ENCODE results near the gene OR10T2. TPM values are rescaled to one million over a fixed set of nuclear protein-coding genes. Genes with fewer than 3 reads are reported as not detected.
"Not testable (repeated sequence)": the region's sequence is repeated elsewhere in the genome, so short reads cannot be mapped to it uniquely, and the experiment has no call there.

OR10T2 gene
- total RNA-seq (2021) (not detected in 2 replicates), Bru-seq, nascent RNA (not detected), BruChase-seq, experiment 1, labeled RNA remaining after a 2-hour chase (not detected), BruChase-seq, experiment 2, labeled RNA remaining after a 6-hour chase (not detected)
- long read RNA-seq = 0 reads

GRCh38 chr1:158398818-158399514 lies at the start of gene OR10T2:
Gene OR10T2 (minus strand): TSS chr1:158399466. CDS start chr1:158399466, 0 bp downstream.
- ChIA-PET POLR2A (ENCODE audit: low non-redundant PET) (no interaction called here), CTCF (no interaction called here)
- Histone ChIP-seq H3K27ac (ENCODE audit: low read depth, low read length, poor library complexity, severe bottlenecking) (no peak within 1 kb of the TSS), H3K4me3 (ENCODE audit: low read depth, low read length, poor library complexity, severe bottlenecking) (no peak within 1 kb of the TSS), H3K9me3 (ENCODE audit: low read depth, low read length, poor library complexity, severe bottlenecking) (no peaks in the 10 kb centered on the region), H3K36me3 (ENCODE audit: insufficient read depth, low read length, poor library complexity, severe bottlenecking) (no peaks in the 10 kb centered on the region), H3K4me1 (ENCODE audit: insufficient read depth, low read length, poor library complexity, severe bottlenecking) (no peaks in the 10 kb centered on the region), H3K27me3 (replicated peaks; ENCODE audit: insufficient read depth, low read depth, low read length, poor library complexity) (peaks cover 50% of the 10 kb centered on the region)
- intact Hi-C loops (cut with micrococcal nuclease; ENCODE audit: unreplicated experiment) = no loop called here
- TF ChIP-seq CTCF (conservative IDR thresholded peaks at IDR 0.05; ENCODE audit: low read depth, low read length) (no peak), EZH2 (IDR thresholded peaks at IDR 0.05; ENCODE audit: borderline replicate concordance, low read depth, low read length, poor library complexity, severe bottlenecking) (no peak)
- no peak for DNase-seq (ENCODE audit: low spot score)
- BruUV-seq (replicated peaks) = no TSS peak

GRCh38 chr1:158445376-158445775 lies 46.1 kb upstream of the OR10T2 start:
- Histone ChIP-seq H3K4me3 (ENCODE audit: low read depth, low read length, poor library complexity, severe bottlenecking) (no peak overlapping the region), H3K36me3 (ENCODE audit: insufficient read depth, low read length, poor library complexity, severe bottlenecking) (no peaks in the 10 kb centered on the region), H3K27ac (ENCODE audit: low read depth, low read length, poor library complexity, severe bottlenecking) (no peak overlapping the region), H3K4me1 (ENCODE audit: insufficient read depth, low read length, poor library complexity, severe bottlenecking) (no peaks in the 10 kb centered on the region), H3K9me3 (ENCODE audit: low read depth, low read length, poor library complexity, severe bottlenecking) (no peaks in the 10 kb centered on the region), H3K27me3 (replicated peaks; ENCODE audit: insufficient read depth, low read depth, low read length, poor library complexity) (peaks cover 16% of the 10 kb centered on the region)
- TF ChIP-seq CTCF (conservative IDR thresholded peaks at IDR 0.05; ENCODE audit: low read depth, low read length) (no peak), EZH2 (IDR thresholded peaks at IDR 0.05; ENCODE audit: borderline replicate concordance, low read depth, low read length, poor library complexity, severe bottlenecking) (no peak)
- DNase-seq (ENCODE audit: low spot score) = no peak
- no TSS peak for BruUV-seq (replicated peaks)
- ChIA-PET CTCF (no interaction called here), POLR2A (ENCODE audit: low non-redundant PET) (interaction anchor here (0.6 kb wide), 1 partner anchor 123 kb away, joined by 5 read pairs; no protein-coding TSS in a partner anchor)
- intact Hi-C loops (cut with micrococcal nuclease; ENCODE audit: unreplicated experiment) = no loop called here

- Histone ChIP-seq H3K27ac (ENCODE audit: low read depth, low read length, poor library complexity, severe bottlenecking) (no peak overlapping the region), H3K36me3 (ENCODE audit: insufficient read depth, low read length, poor library complexity, severe bottlenecking) (no peaks in the 10 kb centered on the region), H3K4me1 (ENCODE audit: insufficient read depth, low read length, poor library complexity, severe bottlenecking) (no peaks in the 10 kb centered on the region), H3K4me3 (ENCODE audit: low read depth, low read length, poor library complexity, severe bottlenecking) (no peak overlapping the region), H3K9me3 (ENCODE audit: low read depth, low read length, poor library complexity, severe bottlenecking) (no peaks in the 10 kb centered on the region), H3K27me3 (replicated peaks; ENCODE audit: insufficient read depth, low read depth, low read length, poor library complexity) (peaks cover 32% of the 10 kb centered on the region)
- BruUV-seq (replicated peaks) = no TSS peak
- POLR2A ChIA-PET (ENCODE audit: low non-redundant PET) = no interaction called here
- TF ChIP-seq CTCF (conservative IDR thresholded peaks at IDR 0.05; ENCODE audit: low read depth, low read length) = no peak
- no peak for TF ChIP-seq EZH2 (IDR thresholded peaks at IDR 0.05; ENCODE audit: borderline replicate concordance, low read depth, low read length, poor library complexity, severe bottlenecking)
- intact Hi-C loops (cut with micrococcal nuclease; ENCODE audit: unreplicated experiment) = no loop called here
- CTCF ChIA-PET = no interaction called here
- no peak for DNase-seq (ENCODE audit: low spot score)
Measured at GRCh38 chr1:158434741-158435140, 35.5 kb upstream of the OR10T2 start.

- H3K4me3 ChIP-seq (ENCODE audit: low read depth, low read length, poor library complexity, severe bottlenecking); POLR2A ChIA-PET (ENCODE audit: low non-redundant PET); DNase-seq (ENCODE audit: low spot score); BruUV-seq (replicated peaks); CTCF ChIA-PET; intact Hi-C loops (cut with micrococcal nuclease; ENCODE audit: unreplicated experiment); H3K27me3 ChIP-seq (replicated peaks; ENCODE audit: insufficient read depth, low read depth, low read length, poor library complexity); H3K4me1 ChIP-seq (ENCODE audit: insufficient read depth, low read length, poor library complexity, severe bottlenecking); H3K27ac ChIP-seq (ENCODE audit: low read depth, low read length, poor library complexity, severe bottlenecking); H3K36me3 ChIP-seq (ENCODE audit: insufficient read depth, low read length, poor library complexity, severe bottlenecking); H3K9me3 ChIP-seq (ENCODE audit: low read depth, low read length, poor library complexity, severe bottlenecking): not testable (repeated sequence)
Measured at GRCh38 chr1:158430163-158430562, 30.9 kb upstream of the OR10T2 start.
